Stimulated activated CD8-positive, alpha-beta memory T cell treated with anti-CD3 and anti-CD28 coated beads, Interleukin-7, amount 100 ng/mL, for 4 hours (primary cell): ENCODE measurements around the gene AGO1.
"Not testable (repeated sequence)": the region's sequence is repeated elsewhere in the genome, so short reads cannot be mapped to it uniquely, and the experiment has no call there.

Source experiments
- DNase-seq, 2 donors: peaks; one replicate each; pipeline ENCODE4 v3.0.0-alpha.2; 2020; ENCODE audit warnings: low read depth in 2 of 2

Gene AGO1

GRCh38 chr1:35869245-35869950, 13.6 kb upstream of the AGO1 start:
- not testable (repeated sequence) for DNase-seq

- no peak for DNase-seq
These were observed 12.2 kb upstream of the AGO1 start for GRCh38 chr1:35870651-35871309.

GRCh38 chr1:35873243-35873750, 9.7 kb upstream of the AGO1 start:
- no peak for DNase-seq

GRCh38 chr1:35874115-35874514, 8.9 kb upstream of the AGO1 start:
- DNase-seq, result not testable (repeated sequence)

GRCh38 chr1:35876988-35877387, 6.0 kb upstream of the AGO1 start:
- DNase-seq, result no peak

GRCh38 chr1:35881850-35882273, 1.1 kb upstream of the AGO1 start:
- DNase-seq, result no peak

GRCh38 chr1:35882586-35882944, 444 bp upstream of the AGO1 start:
- no peak for DNase-seq

- peak; percentile 6 to 58 for DNase-seq
These were observed 659 bp downstream of the AGO1 start for GRCh38 chr1:35883635-35884101.

GRCh38 chr1:35884934-35885333, 1.9 kb downstream of the AGO1 start:
- DNase-seq, result no peak

GRCh38 chr1:35885961-35886558, 3.1 kb downstream of the AGO1 start:
- no peak for DNase-seq

GRCh38 chr1:35886577-35887431, 3.8 kb downstream of the AGO1 start:
- DNase-seq, result no peak

- no peak for DNase-seq
These were observed 4.5 kb downstream of the AGO1 start for GRCh38 chr1:35887508-35887907.

GRCh38 chr1:35888255-35888654, 5.2 kb downstream of the AGO1 start:
- no peak for DNase-seq

- not testable (repeated sequence) for DNase-seq
These were observed 6.0 kb downstream of the AGO1 start for GRCh38 chr1:35888981-35889380.

- no peak for DNase-seq
These were observed 10.3 kb downstream of the AGO1 start for GRCh38 chr1:35893051-35893879.

GRCh38 chr1:35894183-35894582, 11.2 kb downstream of the AGO1 start:
- no peak for DNase-seq

- DNase-seq, result no peak
These were observed 11.6 kb downstream of the AGO1 start for GRCh38 chr1:35894656-35895055.

- no peak for DNase-seq
These were observed 16.9 kb downstream of the AGO1 start for GRCh38 chr1:35899941-35900340.

GRCh38 chr1:35901235-35901634, 18.2 kb downstream of the AGO1 start:
- DNase-seq, result no peak

GRCh38 chr1:35902671-35903070, 19.7 kb downstream of the AGO1 start:
- no peak for DNase-seq

GRCh38 chr1:35914717-35915116, 31.7 kb downstream of the AGO1 start:
- DNase-seq, result no peak
